GM18519 (cell line): ENCODE data around the gene PPARGC1A.

Experiments
- ATAC-seq: cut with Tn5 transposase; IDR thresholded peaks from one replicate; pipeline ENCODE4 v1.9.1; 2021; ENCODE audit warnings: mild to moderate bottlenecking, moderate library complexity; ENCODE audit not compliant: unreplicated experiment, low FRiP score

The PPARGC1A gene

GRCh38 chr4:23884261-23884660, 5.6 kb downstream of the PPARGC1A start:
- no peak for ATAC-seq

DNA sequence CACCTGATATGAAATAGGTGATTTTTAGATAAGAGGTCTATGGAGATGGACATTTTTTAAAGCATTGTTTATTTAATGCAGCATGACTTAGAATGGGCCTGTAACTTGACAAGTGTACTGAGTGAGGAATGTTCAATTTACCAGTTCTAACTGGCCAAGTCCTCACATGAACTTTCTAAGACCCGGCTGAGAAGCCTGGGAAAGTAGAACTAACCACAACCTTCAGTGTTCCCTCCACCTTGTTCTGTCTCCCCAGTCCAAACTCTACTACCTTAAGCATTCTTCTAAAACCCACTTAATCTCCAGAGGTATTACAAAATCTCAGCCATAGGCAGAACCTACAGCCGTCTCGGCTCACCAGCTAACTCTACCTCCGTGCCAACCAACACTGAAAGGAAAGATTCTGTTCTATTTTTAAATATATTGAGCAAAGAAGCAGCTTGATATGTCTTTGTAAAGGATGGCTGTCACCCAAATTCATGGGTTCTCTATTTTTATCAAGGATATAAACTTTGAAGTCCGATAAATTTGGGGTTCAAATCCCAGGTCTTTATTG, 6.8 kb downstream of the PPARGC1A start:
- ATAC-seq = no peak

- no peak for ATAC-seq
These were observed 8.0 kb downstream of the PPARGC1A start for GRCh38 chr4:23881674-23882337.

GRCh38 chr4:23881052-23881501, 8.8 kb downstream of the PPARGC1A start:
- ATAC-seq = no peak

- ATAC-seq = no peak
These were observed 10.7 kb downstream of the PPARGC1A start for GRCh38 chr4:23878912-23879732.

DNA sequence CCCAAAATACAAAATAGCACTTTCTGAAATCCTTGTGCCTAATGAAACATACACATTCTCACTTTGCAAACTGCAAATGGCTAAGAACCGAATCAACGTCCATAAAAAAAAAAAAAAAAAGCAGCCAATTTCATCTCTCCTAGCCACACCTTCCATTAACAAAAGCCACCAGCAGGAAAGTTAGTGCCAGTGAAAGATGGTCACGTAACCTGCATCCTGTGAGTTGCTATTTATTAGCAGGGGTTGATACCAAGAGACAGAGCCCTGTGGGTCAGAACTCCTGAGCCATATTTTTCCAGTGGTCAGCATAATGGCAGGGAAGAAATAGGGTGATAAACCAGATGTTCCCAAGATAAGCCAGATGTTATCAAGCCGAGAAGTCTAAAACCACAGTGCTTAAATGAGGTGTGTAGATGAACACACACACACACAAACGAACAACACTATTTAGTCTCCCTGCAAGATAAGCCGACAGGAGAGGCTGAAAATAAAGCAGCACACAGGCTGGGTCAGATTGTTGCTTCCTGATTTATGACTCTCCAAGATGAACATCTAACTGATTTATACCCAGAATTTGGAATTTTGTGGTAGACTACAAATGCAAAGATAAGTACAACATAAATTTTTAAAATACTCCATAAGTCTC, 11.5 kb downstream of the PPARGC1A start:
- no peak for ATAC-seq

GRCh38 chr4:23877758-23878229, 12.1 kb downstream of the PPARGC1A start:
- ATAC-seq = no peak

- no peak for ATAC-seq
These were observed 13.3 kb downstream of the PPARGC1A start for GRCh38 chr4:23876418-23877089.

GRCh38 chr4:23875317-23875716, 14.5 kb downstream of the PPARGC1A start:
- no peak for ATAC-seq

- ATAC-seq = no peak
These were observed 15.3 kb downstream of the PPARGC1A start for GRCh38 chr4:23874536-23874901.

- ATAC-seq = no peak
These were observed 15.9 kb downstream of the PPARGC1A start for GRCh38 chr4:23873717-23874535.

- ATAC-seq = no peak
These were observed 18.4 kb downstream of the PPARGC1A start for GRCh38 chr4:23871426-23871825.

- no peak for ATAC-seq
These were observed 23.3 kb downstream of the PPARGC1A start for GRCh38 chr4:23866450-23867075.

- no peak for ATAC-seq
These were observed 27.9 kb downstream of the PPARGC1A start for GRCh38 chr4:23861897-23862296.

- ATAC-seq = no peak
These were observed 28.9 kb downstream of the PPARGC1A start for GRCh38 chr4:23860919-23861318.

GRCh38 chr4:23857367-23857959, 32.4 kb downstream of the PPARGC1A start:
- no peak for ATAC-seq

DNA sequence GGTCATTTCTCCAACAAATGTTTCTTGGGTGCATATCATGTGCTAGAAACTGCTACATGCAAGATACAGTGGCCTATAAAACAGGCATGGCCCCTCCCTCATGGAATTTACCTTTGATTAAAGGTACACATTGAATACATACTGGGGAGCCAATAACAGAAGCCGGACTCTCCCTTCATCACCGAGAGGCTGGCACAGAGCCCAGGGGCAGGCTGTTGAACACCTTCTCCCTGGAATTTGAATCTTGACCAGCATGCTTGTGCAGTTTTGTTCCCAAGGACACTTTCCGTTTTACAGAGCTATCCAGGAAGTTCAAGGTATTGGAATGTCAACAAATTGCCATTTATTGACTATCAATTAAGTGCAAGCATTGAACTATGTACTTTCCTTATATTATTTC, 33.2 kb downstream of the PPARGC1A start:
- ATAC-seq = no peak

- ATAC-seq = no peak
These were observed 33.8 kb downstream of the PPARGC1A start for GRCh38 chr4:23855912-23856605.
